IPS-18c (cell line): Measurements from ENCODE around the gene AP3D1.
"Not testable (repeated sequence)": the region's sequence is repeated elsewhere in the genome, so short reads cannot be mapped to it uniquely, and the experiment has no call there.

Experiments used
- H3K4me3 ChIP-seq: 2 replicates; pipeline ENCODE4 v1.7.0; 2013; ENCODE audit warnings: low read depth, mild to moderate bottlenecking, low read length, moderate library complexity; ENCODE audit not compliant: insufficient read depth
- H3K9me3 ChIP-seq: one replicate; pipeline ENCODE4 v1.6.1; 2013; ENCODE audit warnings: mild to moderate bottlenecking, low read length, moderate library complexity; ENCODE audit not compliant: control insufficient read depth, insufficient read depth

Gene AP3D1

DNA sequence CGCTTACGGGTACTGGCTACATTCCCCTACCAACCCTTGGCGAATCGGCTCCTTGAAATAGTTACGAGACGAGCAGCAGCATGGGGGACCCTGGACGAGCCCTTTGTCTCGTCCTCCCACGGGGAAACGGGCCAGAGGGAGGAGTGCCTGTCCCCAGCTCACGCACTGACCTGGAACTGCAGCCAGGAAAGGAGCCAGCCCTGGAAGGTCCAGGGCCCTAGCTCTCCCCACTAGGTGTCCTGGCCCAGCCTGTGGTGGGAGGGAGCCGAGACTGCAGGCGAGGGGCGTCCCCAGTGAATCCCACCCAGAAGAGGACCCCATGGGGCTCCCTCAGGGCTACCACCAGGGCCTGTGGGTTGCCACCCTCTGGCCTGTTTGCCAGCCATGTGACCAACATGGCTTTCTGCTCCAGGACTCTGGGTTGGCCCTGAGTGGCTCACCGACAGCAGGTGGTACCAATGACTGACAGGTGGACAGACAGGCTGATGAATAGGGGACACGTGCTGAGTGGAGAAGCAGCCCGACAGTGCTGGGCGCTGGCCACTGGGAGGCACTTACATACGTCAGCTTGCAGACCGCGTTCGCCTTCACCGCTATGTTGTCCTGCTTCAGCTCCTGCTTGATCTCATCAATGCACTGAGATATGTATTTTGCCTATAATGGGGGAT is 13.2 kb downstream of the AP3D1 start:
- H3K4me3 ChIP-seq = no peak overlapping the region
- no peaks in the 10 kb centered on the region for H3K9me3 ChIP-seq

- H3K4me3 ChIP-seq = no peak overlapping the region
- no peaks in the 10 kb centered on the region for H3K9me3 ChIP-seq
Measured at GRCh38 chr19:2136796-2137195, 14.6 kb downstream of the AP3D1 start.

DNA sequence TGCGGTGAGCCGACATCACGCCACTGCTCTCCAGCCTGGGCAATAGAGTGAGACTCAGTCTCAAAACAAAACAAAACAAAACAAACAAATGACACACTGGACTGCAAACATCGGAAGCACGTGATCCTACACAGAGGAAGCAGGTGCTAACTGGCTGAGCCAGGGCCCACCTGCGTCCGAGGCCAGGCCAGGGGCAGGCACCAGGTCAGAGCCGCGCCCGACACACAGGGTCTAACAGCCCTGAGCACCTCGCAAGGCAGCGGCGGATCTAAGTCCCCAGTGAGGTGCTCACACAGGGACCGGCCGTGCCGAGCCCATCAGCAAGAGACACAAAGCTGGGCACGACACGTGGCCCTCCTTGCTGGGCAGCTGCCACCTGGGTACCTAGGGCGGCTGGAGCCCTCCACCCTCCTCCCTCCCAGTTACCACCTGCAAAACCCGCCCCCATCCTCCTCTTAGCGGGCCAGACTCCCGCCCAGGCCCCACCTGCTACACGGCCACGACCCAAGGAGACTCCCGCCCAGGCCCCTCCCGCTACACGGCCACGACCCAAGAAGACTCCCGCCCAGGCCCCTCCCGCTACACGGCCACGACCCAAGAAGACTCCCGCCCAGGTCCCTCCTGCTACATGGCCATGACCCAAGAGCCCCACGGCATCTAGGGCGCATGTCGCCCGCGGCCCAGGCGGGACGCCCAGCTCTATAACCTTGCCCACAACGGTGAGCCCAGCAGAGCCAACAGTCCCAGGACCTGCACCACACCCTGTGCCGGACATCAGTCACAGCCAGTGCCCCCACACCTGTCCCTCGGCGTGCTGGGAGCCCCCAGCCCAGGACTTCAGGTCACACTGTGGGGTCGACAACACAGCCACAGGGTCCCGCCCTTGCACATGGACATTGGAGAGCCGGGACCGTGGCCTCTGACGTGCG is 15.6 kb downstream of the AP3D1 start:
- no peaks in the 10 kb centered on the region for H3K9me3 ChIP-seq
- H3K4me3 ChIP-seq = no peak overlapping the region

GRCh38 chr19:2132731-2133490 is 18.5 kb downstream of the AP3D1 start:
- no peak overlapping the region for H3K4me3 ChIP-seq

DNA sequence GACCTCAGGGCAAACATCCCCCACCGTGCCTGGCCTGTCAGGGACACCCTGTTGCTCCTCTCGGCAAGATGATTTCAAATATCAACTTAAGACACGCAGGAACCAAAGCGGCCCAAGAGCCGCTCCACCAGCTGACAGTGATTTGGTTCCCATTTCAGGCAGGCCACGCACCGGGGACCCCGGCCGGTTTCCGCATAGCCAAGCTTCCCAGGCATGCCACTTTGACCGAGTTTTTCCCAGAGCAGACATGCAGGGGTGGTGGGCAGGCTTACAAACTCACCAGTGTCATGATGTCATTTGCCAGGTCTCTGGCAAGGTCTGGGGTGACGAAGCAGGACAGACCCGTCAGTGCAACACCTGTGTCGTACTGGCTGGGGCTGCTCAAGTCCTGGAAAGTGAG is 19.2 kb downstream of the AP3D1 start:
- Histone ChIP-seq H3K4me3 (no peak overlapping the region), H3K9me3 (no peaks in the 10 kb centered on the region)

More at GRCh38 chr19:2132731-2133490, 18.5 kb downstream of the AP3D1 start:
- no peaks in the 10 kb centered on the region for H3K9me3 ChIP-seq

DNA sequence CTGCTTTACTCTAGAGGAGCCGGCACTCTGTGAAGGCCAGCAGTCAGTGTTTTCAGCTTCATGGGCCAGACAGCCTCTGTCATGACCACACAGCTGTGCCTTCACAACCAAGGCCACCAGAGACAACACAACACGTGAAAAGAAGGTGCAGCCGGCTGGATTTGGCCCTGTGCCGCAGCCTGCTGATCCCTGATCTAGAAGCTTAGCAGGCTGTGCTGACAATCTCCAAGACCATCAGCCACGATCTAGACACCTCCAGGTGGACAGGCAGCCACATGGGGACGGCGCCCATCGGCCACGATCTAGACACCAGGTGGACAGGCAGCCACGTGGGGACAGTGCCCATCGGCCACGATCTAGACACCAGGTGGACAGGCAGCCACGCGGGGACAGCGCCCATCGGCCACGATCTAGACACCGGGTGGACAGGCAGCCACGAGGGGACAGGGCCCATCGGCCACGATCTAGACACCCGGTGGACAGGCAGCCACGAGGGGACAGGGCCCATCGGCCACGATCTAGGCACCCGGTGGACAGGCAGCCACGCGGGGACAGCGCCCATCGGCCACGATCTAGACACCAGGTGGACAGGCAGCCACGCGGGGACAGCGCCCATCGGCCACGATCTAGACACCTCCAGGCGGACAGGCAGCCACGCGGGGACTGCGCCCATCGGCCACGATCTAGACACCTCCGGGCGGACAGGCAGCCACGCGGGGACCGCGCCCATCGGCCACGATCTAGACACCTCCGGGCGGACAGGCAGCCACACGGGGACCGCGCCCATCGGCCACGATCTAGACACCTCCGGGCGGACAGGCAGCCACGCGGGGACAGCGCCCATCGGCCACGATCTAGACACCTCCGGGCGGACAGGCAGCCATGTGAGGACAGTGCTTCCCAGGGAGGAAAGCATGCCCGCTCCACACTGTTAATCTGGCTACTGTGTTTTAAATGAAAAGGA is 20.1 kb downstream of the AP3D1 start:
- H3K9me3 ChIP-seq, H3K4me3 ChIP-seq: not testable (repeated sequence)

- Histone ChIP-seq H3K9me3 (no peaks in the 10 kb centered on the region), H3K4me3 (no peak overlapping the region)
Measured at GRCh38 chr19:2129892-2130770, 21.2 kb downstream of the AP3D1 start.

GRCh38 chr19:2129486-2129885 is 21.9 kb downstream of the AP3D1 start:
- H3K4me3 ChIP-seq = no peak overlapping the region

DNA sequence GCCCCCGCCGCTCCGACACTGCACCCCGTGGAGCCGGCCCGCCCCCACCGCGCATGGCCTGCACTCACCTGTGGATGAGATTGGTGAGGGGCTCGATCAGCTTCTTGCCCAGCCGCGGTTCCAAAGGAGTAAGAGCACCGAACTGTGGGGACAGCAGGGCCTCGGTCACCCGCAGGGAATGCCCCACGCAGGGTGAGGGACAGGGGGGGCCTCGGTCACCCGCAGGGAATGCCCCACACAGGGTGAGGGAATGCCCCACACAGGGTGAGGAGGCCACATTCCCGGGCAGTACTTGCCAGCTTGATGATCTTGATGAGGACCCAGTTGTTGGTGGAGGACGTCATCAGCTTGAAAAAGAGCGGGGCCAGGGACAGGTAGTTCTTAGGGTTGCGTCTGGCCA is 22.3 kb downstream of the AP3D1 start:
- H3K9me3 ChIP-seq = no peaks in the 10 kb centered on the region
- H3K4me3 ChIP-seq = no peak overlapping the region

More at GRCh38 chr19:2129486-2129885, 21.9 kb downstream of the AP3D1 start:
- H3K9me3 ChIP-seq = no peaks in the 10 kb centered on the region

GRCh38 chr19:2128252-2128651 is 23.1 kb downstream of the AP3D1 start:
- not testable (repeated sequence) for H3K9me3 ChIP-seq, H3K4me3 ChIP-seq

- peaks cover 2% of the 10 kb centered on the region for H3K9me3 ChIP-seq
- no peak overlapping the region for H3K4me3 ChIP-seq
Measured at GRCh38 chr19:2127758-2128157, 23.6 kb downstream of the AP3D1 start.

GRCh38 chr19:2126879-2127518 is 24.4 kb downstream of the AP3D1 start:
- no peak overlapping the region for H3K4me3 ChIP-seq

GRCh38 chr19:2123682-2124387 is 27.5 kb downstream of the AP3D1 start:
- peaks cover 2% of the 10 kb centered on the region for H3K9me3 ChIP-seq

More at GRCh38 chr19:2126879-2127518, 24.4 kb downstream of the AP3D1 start:
- H3K9me3 ChIP-seq = peaks cover 2% of the 10 kb centered on the region

GRCh38 chr19:2122982-2123381 is 28.4 kb downstream of the AP3D1 start:
- H3K4me3 ChIP-seq = no peak overlapping the region
- H3K9me3 ChIP-seq = peaks cover 2% of the 10 kb centered on the region

More at GRCh38 chr19:2123682-2124387, 27.5 kb downstream of the AP3D1 start:
- no peak overlapping the region for H3K4me3 ChIP-seq

GRCh38 chr19:2122251-2122650 is 29.1 kb downstream of the AP3D1 start:
- Histone ChIP-seq H3K9me3 (peaks cover 2% of the 10 kb centered on the region), H3K4me3 (no peak overlapping the region)
